ENCODE results near the gene NUDT4.
A peak's percentile ranks its signal among the peaks of the same experiment; 100 is the strongest.

GRCh38 chr12:93377252-93378195 is at the start of gene NUDT4:
- TF ChIP-seq GATAD2B (conservative IDR thresholded peaks at IDR 0.05; ENCODE audit: low read depth), result no peak
- no peak for TF ChIP-seq RAD21 (IDR thresholded peaks at IDR 0.05; ENCODE audit: insufficient read depth, low read depth, low read length)
- peak; percentile 75 for TF ChIP-seq POLR2AphosphoS5 (IDR thresholded peaks at IDR 0.05; ENCODE audit: low read length)
- TF ChIP-seq CTCF (IDR thresholded peaks at IDR 0.05 in 2 of 3, conservative IDR thresholded peaks at IDR 0.05 in 1 of 3; ENCODE audit: control insufficient read depth in 2 of 3, extremely low read depth in 1 of 3, insufficient read depth in 1 of 3, low read depth in 3 of 3, low read length in 3 of 3), result no peak
- TF ChIP-seq POLR2A (IDR thresholded peaks at IDR 0.05; ENCODE audit: low read depth, low read length), result peak; percentile 87

Measured in GM12878 (cell line).